ENCODE results near the gene KTN1.

- TF ChIP-seq EZH2 (IDR thresholded peaks at IDR 0.05; ENCODE audit: borderline replicate concordance, low read depth, low read length, poor library complexity, severe bottlenecking) (no peak), CTCF (conservative IDR thresholded peaks at IDR 0.05; ENCODE audit: low read depth, low read length) (no peak)
These were observed 138.5 kb downstream of the KTN1 start for GRCh38 chr14:55718551-55718950.

All from A673 (cell line).